GM18519 (cell line): ENCODE measurements around the gene MSANTD2.

Experiments
- ATAC-seq: cut with Tn5 transposase; IDR thresholded peaks from one replicate; pipeline ENCODE4 v1.9.1; 2021; ENCODE audit warnings: mild to moderate bottlenecking, moderate library complexity; ENCODE audit not compliant: unreplicated experiment, low FRiP score

MSANTD2 gene

DNA sequence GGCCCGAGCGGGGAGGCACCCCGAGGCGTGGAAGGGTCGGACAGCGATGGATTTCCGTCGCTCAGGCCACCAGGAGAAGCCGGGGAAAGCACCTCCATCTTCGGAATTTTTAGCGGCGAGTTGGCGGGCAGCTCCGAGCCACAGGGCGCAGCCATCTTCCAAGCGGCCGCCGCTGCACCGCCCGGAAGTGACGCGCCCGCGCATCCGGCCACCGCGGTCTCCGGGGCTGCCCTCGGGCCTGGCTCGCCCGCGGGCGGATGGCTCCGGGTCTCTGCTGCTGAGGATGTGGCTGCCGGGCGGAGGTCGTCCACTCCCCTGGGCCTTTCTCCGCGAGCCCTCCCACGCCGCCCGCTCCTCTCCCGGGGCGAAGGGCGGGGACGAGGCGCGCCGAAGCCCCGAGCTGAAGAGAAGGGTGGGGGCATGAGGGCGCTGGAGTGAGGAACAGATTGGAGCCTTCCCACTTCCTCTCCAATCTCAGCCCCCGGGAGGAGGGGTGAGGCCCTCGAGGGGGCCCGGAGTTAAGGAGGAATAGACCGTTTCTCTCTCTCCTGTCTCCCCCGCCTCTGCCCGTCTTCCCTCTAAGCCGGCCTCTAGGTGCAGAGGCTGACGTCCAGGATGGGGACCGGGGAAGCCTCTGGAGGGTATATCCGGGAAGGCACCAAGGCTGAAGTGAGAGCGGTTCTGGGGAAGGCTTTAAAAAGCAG is at the start of gene MSANTD2:
Gene MSANTD2, minus strand, starts transcription at position 181 of the 704 bp plus-strand sequence. Its CDS starts 26 bp downstream, at position 155.
- ATAC-seq, result peak; percentile 71

DNA sequence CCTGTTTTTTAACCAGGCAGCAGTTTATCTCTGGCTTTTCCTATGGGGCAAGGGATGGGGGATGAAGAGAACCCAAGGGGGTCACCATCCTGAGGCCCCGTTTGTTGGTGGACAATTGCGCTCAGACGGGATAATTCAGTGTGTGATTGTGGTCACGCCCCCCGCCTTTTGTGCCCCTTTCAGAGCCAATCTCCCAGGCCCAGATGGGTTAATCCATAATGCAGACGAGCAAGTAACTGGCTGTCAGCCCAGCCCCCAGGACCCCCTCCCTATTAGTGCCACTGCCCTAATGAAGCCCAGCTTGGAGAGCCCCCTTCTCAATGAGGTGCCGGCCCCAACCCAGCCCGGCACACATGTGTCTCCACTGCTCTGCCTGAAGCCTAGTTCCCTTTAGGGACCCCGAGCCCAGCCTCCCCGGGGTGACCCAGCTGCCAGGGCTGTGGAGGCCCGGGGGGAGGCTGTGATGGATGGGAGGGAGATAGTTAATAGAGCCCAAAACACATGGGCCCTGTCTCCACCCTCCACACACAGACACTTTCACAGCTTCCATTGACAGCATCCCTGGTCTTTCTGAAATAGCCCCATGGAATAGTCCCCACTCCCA is 46.0 kb upstream of the MSANTD2 start:
- ATAC-seq, result no peak

DNA sequence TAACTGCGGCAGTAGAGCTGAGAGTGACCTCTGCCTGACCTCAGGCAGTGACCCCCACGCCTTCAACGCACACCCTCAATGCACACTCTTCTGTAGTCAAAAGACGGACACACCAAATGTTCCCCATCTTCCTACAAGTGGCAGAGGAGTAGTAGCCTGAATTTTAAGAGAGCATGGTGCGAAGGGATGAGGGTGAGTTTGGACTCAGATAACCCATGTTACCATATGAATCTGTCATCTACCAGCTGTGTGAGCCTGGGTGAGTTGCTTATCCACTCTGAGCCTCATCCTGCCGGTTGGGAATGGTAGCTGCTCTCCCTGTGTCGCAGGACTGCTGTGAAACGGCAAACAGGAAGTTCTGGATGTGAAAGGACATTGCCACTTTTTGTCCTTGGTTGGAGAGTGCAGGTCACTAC is 44.5 kb upstream of the MSANTD2 start:
- no peak for ATAC-seq

DNA sequence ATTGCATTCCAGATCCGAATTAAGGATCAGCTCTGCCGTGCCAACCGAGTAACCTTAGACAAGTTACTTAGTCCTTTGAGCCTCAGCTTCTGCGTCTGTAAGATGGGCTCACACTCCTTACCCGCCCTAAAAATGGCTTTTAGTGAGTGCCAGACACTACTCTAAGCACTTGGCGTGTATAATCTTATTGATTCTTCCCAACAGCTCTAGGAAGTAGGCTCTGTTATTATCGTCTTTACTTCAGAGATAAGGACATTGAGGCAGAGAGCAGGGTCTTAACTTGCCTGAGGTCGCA is 43.4 kb upstream of the MSANTD2 start:
- no peak for ATAC-seq

DNA sequence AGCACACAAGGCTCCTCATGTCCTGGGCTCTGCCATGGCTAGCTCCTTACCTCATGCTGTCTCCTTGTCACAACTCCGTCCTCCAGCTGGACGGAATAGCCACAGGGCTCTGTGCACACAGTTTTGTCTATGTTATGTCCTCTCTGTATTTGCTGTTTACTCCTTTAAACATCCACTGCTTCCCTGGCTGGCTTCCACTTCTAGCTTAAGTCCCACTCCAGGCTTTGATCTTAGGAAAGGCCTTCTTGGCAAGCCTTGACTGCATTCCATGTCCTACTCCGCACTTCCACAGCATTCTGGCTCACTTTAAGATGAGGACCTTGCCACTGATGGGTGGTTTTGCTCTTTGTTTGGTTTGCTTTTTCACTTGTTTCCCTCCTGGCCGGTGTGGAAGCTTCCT is 42.1 kb upstream of the MSANTD2 start:
- no peak for ATAC-seq

DNA sequence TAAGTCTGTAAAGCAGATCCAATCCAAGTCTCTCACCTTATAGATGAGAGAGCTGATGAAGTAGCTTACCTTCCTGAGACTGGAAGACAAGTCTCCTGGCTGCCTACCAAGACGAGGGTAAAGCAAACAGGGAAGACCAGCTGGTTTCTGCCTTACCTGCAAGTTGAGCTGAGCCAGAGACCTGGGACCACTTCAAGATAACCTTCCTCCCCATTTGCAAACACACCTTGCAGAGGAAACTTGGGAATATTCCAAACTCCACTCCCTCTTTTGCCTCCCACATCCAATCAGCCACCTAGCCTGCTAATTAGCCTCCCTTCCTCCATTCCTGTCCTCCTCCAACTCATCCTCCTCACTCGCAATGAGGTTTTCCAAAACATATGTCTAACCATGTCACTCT is 41.6 kb upstream of the MSANTD2 start:
- no peak for ATAC-seq

DNA sequence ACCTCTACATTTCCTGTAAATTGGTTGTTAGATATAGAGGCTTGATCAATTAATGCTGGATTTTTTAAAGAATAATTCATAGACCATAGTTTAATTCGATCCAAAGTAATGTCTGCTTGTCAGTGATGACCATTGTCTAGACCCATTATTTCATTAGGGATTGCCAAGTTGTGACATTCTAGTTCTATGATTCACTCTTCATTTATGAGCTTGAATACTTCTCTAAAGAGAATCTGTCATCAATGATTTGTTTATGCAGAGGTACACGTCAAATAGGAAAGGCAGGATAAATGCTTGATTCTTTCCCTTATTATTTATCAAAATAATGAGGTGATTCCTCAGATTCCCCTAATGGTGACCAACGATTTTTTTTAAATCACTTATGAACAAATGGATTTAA is 41.0 kb upstream of the MSANTD2 start:
- no peak for ATAC-seq

DNA sequence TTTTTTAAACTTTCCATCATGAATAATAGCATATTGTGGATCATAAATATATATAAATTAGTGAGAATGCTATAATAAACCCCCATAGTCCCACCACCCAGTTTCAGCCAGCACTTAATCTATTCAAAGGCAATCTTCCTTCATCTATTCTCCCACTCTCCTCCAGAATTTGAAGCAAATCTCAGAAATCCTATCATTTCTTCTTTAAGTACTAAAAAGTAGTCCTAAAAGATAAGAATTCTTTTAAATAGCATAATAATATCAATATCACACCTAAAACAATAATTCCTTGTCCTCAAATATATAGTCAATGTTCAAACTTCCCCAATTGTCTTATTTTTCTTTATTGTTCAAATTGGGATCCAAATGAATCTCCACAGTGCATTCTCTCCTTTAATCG is 40.5 kb upstream of the MSANTD2 start:
- no peak for ATAC-seq

DNA sequence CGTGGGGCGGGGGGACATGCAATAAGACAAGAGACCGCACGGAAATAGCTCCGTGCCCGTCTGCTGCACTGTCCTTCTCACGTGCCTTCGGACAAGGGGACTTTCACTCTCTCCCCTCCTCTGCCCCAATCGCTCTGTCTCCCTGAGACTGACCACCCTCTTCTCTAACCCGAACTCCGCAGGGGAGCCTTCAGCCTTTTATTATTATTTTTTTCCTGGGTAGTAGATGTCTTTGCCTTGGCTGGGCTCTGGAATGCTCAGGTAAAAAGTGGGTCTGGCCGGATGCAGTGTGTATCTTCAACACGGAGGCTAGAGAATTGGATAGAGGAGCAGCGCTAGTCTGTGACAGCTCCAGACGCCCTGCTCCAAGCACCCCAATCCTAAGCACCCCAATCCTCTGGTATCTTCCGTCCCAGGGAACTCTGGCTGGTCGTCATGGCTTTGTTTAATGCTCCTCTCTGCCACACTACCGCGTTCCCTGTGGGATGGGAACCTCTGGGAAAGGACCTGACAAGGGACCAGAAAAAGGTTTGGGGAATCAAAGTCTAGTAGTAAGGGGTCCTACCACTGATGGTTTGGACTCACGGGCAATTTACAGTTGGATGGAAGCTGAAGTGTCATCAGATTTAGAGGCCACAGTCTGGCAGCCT is 39.9 kb upstream of the MSANTD2 start:
- ATAC-seq, result no peak

DNA sequence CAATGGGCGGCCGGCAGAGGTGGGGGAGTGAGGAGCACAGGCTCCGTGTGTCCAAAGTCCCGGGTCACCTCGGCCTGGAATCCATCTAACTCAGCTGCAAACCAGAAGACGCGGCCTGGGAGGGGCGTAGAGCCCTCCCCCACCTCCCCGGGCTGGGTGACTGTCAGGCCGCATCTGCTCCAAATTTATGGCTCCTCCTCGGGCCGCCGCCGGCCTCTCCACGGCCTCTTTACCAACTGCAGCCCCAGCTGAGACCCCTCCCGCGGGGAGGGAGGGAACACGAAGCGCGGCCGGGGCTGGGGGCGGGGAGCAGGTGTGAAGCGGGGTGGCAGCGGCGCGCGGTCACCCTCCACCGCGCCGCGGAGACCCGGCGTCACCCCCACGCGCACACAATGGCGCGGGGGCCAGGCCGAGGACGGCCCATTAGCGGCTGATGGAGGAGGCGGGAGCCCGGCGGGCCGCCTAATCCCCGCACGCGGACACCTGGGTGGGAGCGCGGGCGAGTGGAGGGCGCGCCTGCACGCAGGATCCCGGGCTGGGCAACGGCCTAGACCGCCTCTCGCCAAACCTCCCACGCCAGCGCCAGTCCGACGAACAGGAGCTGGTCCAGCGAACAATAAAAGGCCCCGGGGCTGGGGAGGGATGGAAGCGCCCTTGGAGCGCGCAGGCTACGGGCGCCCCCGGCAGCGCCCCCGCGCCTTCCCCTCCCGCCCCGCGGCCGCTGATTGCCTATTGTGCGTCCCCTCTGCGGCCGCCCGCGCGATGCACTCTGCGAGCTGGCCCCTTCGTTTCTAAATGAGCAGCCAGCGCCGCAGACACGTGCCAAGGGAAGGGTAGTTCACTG is 39.1 kb upstream of the MSANTD2 start:
- no peak for ATAC-seq

DNA sequence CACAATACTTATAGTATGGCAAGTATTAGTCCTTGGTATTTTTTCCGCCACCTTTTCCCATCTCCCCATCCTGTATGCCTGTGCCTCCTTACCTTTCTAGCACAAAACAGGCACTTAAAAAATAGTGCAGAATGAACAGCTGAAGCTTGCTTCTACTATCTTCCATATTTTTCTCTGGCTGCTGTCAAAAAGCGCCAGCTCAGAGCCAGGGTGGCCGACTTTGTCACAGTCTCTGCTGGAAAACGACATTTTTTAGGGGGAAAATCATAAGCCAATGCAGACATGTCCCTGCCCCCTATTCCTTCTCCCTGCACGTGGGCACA is 38.6 kb upstream of the MSANTD2 start:
- ATAC-seq, result no peak

DNA sequence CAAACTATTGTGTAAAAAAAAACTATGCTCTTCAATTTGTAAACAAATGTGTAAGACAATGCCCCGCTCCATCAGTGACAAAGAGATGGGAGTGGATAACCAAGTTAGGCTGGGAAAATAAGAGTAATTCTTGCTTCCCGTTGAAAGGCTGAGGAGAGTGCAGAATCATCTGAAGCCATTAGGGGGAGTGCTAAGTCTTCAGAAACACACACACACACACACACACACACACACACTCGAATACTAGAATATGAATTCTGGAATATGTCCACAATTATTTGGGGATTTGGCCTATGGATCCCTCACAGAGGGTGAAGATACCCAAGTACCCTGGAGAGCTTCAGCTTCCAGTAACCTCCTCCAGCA is 37.3 kb upstream of the MSANTD2 start:
- peak; percentile 31 for ATAC-seq

DNA sequence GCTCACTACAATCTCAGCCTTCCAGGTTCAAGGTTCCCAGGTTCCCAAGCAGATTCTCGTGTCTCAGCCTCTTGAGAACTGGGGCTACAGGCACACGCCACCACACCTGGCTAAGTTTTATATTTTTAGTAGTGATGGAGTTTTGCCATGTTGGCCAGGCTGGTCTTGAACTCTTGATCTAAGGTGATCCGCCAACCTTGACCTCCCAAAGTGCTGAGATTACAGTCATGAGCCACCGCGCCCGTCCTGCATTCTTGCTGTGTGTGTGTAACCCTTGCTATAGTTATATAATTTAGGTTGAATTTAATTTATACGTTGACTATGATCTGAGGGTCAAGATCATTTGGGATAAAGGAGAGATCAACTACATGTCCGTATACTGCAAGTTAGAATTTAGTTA is 35.7 kb upstream of the MSANTD2 start:
- ATAC-seq, result no peak

DNA sequence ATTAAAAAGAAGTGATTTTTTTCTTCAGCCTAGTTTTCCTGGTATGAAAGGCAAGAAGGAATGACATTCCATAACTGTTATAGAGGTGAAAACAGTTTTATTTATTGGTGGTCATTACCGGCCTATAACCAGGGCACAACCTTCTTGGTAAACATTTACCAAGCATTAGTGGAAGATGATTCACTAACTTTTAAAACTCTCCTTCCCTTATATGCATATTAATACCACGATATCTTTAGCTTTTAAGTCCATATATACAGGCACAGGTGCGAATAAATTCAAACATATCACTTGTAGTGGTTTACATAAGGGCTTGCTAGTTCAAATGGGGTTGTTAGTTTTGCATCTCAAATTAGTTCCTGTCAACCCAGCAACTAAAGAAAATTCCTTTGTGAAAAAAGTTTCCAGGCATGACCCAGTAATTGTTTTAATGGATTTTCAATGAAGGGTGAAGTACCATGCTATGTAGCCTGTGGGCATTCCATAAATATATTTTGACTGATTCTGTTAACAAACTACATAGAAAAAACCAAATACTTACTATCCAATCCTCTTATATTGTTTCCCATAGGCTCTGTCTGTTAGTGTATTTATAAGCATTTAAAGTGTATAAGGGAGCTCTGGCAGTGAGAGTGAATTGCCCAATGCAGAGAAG is 34.4 kb upstream of the MSANTD2 start:
- no peak for ATAC-seq

DNA sequence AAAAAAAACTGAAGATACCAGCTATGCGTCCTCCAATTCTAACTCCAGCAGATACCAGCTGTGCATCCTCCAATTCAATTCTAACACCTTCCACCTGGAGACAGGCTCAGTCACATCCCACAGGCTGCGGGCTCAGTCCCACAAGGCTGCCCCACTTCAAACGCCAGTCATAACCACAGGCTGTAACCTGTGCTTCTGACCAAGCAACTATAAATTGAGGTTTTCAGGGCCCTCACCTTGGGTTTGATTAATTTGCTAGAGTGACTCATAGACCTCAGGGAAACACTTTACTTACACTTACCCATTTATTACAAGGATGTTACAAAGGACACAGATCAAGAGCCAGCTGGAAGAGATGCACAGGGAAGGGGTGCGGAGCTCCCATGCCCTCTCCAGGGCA is 32.4 kb upstream of the MSANTD2 start:
- no peak for ATAC-seq

DNA sequence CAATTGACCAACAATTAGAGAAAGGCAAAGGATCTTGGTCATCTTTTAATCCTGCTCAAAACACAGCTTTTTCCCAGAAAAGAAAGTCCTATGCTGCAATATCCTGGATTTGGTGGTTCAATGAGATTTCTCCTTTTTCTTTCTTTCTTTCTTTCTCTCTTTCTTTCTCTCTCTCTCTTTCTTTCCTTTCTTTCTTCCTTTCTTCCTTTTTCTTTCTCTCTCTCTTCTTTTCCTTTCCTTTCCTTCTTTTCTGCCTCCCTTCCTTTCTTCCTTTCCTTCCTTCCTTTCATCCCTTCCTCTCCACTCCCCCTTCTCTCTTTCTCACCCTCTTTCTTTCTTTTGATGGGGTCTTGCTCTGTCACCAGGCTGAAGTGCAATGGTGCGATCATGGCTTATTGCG is 31.7 kb upstream of the MSANTD2 start:
- ATAC-seq, result no peak

DNA sequence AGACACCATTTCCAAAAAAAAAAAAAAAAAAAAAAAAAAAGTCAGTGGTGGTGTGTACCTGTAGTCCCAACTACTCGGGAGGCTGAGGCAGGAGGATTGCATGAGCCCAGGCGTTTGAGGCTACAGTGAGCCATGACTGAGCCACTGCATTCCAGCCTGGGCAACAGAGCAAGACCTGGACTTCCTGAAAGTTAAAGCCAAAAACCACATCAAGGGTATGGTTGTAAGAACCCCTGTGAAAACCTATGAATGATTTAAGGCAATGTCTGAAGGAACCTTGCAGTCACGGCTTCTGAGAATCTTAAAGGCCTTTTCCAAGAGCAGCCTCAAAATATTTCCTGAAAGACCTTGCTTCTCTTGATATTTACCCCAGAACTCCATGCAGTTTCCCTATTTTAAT is 30.5 kb upstream of the MSANTD2 start:
- no peak for ATAC-seq

DNA sequence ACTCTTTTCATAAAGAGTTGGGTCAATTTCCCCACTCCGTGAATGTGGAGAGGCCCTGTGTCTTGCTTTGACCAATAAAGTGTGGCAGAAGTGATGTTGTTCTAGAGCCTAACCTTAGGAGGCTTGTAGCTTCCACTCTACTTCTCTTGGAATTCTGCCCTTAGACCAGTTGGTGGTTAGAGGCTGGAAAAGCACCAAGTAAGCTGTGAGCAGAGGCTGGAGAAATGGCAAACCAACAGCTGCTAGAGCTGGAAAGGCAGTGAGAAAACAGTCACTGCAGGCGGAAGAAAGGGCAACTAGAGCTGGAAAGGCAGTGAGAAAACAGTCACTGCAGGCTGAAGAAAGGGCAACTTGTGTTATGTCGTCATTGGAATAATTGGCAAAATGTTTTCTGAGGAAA is 29.8 kb upstream of the MSANTD2 start:
- no peak for ATAC-seq

DNA sequence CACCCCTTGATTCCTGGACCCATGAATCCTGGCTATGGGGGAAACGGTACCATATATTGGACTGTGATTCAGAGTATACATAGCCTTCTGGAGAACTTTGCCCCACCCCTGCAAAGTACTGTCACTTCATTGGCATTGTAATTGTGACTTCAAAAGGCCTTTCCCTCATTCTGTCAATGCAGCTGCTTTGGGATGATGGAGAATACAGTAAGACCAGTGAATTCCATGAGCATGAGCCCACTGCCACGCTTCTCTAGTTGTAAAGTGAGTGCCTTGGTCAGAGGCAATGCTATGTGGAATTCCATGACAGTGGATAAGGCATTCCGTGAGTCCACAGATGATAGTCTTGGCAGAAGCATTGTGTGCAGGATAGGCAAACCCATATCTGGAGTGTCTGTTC is 25.7 kb upstream of the MSANTD2 start:
- no peak for ATAC-seq

DNA sequence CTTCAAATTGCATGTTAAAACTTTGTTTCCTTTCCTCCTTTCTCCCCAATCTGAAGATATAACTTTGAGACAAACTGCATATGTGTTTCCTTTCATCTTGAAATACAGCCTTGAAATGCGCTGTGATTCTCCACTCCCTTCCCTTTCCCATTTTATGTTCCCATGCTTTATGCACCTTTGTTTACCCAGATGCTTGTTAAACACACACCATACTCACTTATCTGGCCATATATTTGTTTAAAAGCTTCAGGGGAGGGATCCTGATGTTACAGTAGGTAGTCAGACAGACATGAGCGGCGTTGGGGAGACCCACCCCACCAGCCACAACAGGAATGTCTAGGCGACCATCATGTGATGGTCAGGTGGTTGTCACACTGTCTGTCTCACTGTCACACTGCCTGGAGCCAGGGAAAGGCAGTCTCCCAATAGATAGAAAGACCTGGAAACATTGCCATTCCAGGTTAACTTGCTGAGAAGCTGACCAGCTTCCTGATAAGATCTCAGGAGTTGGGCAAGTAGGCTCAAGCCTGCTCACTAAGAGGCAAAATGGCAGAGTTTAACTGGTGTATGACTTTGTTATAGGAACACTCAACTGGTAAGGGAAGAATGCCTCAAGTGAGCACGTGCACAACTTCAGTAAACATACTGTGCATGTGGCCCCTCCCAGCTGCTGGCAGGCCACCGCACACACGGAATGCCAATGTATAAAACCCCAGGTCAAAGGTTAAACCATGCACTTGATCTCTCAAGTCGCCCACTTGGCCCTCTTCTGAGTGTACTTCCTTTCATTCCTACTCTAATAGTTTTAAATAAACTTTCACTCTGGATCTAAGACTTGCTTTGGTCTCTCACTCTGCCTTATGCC is 23.5 kb upstream of the MSANTD2 start:
- ATAC-seq, result no peak
